CD4-positive, alpha-beta T cell treated with Interleukin-15 for 4 hours (primary cell): ENCODE results near the gene MIDN.
"Not testable (repeated sequence)": the region's sequence is repeated elsewhere in the genome, so short reads cannot be mapped to it uniquely, and the experiment has no call there.

Experiments used
- DNase-seq: peaks from one replicate; pipeline ENCODE4 v3.0.0-alpha.2; 2020; ENCODE audit warnings: low spot score

MIDN gene

DNA sequence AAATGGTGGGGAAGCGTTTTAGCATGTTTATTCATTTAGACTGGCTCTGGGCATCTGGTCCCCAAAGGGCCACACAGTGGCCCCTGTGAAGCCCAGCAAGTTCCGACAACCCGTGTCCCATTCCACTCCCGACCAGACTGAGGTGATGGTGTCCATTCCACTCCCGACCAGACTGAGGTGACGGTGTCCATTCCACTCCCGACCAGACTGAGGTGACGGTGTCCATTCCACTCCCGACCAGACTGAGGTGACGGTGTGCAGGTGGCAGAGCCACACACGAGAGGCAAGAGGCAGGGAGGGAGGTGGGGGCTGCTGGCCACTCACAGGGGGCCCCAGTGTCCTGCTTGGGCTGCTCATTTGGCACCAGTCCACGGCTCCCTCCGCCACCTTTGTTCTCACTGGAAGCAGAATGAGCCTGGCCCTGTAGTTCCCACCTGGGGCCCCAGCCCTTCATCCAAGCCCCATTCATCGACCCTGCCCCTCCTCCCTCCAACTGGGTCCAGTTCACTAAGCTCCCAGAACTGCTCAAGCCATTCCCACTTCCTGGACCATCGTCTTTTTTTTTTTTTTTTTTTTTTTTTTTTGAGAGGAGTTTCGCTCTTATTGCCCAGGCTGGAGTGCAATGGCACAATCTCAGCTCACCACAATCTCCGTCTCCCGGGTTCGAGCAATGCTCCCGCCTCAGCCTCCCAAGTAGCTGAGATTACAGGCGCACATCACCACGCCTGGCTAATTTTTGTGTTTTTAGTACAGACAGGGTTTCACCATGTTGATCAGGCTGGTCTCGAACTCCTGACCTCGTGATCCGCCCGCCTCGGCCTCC is 1.9 kb upstream of the MIDN start:
- not testable (repeated sequence) for DNase-seq

DNA sequence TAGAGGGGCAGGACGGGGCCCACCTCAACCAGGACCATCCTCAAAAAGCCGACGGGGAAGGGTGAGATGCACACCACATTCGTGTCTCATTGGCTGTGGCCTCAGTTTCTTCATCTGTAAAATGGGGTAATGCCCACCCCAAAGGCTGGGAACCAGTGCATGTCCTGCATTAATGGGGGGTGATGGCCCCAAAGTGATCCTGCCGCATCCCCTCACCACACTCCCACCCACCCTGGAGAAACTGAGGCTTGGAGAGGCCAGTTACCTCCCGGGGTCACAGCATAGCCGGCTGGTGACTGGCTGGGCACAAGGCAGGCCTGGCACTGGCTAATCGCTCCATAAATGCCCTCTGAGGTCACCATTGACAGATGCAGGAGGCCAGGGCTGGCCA is 640 bp upstream of the MIDN start:
- DNase-seq, result no peak

DNA sequence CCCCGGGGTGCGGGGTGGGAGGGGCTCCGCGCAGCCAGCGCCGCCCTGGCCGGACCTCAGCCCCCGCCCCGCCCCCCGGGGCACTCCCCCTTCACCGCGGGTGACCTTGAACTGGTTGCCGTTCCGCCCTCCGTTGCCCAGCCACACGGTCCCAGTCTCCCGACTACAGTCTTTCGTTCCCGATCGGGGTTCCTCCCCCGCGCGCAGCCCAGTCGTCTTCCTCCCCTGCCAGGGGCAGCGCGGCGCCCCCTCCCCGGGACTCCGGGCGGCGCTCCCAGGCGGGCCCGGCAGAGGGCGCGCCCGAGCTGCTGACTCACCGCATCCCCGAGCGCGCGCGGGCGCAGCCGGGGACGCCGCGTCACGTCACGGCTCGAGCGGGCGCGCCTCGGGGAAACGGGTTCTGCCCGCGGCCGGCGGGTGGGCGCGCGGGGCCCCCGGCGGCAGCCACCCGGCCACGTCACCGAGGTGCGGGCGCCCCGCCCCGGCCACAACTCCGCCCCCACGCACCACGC is 459 bp downstream of the MIDN start:
- peak; percentile 86 for DNase-seq

DNA sequence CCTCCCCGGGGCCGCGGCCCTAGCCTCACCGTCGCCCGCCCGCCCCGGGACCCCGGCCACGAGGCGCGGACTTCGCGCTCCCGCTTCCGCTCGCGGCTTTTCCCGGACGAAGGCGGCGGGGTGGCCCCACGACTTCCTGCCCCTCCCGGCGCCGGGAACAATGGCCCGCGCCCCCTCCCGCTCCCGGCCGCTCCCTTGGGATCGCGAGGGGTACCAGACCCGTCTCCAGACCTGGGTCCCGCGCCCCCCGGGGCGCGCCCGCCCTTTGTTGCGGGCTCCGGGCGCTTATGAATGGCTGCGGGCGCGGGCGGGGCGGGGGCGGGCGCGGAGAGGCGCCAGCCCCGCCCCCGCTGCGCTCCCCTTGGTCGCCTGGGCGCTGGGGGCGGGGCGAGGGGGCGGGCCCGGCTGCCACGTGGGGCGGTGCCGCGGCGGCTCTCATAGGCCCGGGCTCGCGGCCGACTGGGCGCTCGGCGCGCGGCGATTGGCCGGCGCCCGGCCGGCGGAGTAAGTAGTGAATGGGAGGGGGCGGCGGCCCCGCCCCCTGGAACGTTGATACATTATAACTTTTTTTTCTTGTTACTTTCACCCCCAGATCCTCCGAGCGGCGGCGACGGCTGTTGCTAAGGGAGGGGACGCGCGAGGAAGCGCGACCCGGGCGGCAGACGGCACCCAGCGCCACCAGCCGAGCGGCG is 1.1 kb downstream of the MIDN start:
- DNase-seq, result peak; percentile 93

DNA sequence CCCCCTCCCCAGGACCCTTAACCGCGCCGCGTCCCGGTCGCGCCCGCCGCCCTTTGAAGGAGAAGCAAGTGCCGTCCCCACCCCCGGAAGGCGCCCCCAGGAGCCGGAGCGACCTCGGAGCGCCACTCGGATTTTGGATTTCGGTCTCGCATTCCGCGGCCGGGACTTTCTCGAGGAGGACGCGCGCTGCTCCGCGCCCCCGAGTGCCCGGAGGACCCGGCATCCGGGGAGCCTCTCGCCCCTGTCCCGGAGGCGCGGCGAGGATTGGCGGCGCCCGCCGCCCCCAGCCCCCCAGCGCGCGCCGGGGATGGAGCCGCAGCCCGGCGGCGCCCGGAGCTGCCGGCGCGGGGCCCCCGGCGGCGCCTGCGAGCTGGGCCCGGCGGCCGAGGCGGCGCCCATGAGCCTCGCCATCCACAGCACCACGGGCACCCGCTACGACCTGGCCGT is 1.6 kb downstream of the MIDN start:
- no peak for DNase-seq

DNA sequence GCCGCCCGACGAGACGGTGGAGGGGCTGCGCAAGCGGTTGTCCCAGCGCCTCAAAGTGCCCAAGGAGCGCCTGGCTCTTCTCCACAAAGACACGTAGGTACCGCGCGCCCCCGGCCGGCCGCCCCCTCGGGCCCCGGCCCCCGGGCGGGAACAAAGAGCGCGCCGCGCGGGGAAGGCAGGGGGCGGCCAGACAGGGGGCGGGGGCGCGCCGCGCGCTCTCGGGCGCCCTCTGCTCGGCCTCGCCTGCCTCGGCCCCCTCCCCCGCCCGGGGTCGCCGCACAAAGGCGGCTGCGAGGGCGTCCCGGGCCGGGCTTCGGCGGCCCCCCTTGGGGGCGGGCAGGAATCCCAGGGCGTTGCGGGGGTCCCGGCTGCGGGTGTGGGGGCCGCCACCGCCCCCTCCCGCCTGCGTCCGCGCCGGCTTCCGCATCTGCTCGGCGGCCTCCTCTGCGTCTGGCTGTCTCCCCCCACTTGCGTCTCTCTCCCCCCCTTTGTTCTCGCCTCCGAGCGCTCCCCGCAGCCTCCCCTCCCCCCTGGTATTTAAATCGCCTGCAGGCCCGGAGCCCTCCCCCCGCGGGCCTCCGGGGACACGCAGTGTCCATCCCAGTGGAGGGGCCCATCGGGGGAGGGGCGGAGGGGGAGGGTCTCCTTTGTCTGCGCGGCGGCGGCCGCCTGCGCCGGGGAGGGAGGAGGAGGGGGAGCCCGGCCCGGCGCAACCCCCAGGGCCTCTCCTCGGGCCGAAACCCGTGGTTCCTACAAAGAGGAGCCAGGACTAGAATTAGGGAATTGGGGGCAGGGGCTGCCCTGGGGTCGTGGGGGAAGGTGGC is 2.3 kb downstream of the MIDN start:
- peak; percentile 52 for DNase-seq

DNA sequence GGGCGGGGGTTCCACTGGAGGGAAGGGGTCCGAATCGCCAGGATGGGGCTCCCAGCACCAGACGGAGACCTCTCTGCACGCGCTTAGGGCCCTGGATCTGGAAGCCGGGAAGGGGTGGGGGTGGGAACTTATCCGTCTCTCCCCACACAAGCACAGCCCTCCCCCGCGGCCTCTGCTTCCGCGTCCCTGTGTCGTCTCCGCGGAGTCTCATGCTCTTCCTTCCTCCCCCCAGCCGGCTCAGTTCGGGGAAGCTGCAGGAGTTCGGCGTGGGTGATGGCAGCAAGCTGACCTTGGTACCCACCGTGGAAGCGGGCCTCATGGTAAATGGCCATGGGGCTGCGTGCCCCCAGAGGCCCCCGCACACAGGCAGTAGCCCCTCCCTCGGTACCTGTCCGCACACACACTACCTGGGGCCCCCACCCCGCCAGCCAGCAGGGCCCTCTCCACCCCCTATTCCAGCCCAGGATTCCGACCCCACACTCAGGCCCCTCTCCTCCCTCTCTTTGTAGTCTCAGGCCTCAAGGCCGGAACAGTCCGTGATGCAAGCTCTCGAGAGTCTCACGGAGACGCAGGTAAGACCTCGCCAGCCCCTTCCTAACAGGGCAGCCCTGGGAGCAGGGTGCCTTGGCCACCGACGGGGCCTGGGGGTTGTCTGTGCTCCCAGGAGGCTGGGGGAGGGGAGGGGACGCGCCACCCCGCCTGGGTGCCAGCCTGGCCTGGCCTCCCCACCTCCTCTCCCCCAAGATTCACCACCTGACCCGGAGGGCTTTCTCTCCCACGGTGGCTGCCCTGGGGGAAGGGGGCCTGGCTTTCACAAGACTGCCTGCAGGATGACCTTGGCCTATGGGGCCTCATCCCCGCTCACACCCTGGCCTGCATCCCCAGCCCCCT is 3.2 kb downstream of the MIDN start:
- DNase-seq, result peak; percentile 60

DNA sequence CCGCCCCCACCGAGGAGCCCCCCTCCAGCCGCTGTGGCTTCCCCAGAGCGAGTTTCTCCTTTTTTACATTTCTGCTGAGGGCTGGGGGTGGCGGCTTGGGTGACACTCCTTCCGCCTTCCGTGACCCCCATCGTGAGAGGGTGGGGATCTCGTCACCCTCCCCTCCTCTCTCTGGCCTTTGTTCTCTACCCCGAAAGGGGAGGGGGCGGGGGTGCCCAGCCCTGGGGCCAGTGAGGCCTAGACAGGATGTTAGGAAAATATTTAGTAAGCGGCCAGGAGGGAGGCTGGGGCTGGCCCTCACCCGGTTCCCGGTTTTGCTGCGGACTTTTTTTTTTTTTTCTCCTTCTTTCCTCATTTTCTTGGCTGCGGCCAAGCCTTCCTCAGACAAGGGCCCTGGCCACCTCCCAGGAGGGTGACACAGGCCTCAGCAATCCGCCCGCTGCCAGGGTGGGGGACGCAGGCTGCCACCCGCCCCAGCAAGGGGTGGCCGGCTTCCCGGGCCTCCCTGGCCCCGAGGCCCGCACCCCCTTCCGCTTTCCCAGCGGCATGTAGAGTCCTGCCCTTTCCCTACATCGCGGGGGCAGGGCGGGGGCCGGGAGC is 3.9 kb downstream of the MIDN start:
- DNase-seq, result peak; percentile 83

DNA sequence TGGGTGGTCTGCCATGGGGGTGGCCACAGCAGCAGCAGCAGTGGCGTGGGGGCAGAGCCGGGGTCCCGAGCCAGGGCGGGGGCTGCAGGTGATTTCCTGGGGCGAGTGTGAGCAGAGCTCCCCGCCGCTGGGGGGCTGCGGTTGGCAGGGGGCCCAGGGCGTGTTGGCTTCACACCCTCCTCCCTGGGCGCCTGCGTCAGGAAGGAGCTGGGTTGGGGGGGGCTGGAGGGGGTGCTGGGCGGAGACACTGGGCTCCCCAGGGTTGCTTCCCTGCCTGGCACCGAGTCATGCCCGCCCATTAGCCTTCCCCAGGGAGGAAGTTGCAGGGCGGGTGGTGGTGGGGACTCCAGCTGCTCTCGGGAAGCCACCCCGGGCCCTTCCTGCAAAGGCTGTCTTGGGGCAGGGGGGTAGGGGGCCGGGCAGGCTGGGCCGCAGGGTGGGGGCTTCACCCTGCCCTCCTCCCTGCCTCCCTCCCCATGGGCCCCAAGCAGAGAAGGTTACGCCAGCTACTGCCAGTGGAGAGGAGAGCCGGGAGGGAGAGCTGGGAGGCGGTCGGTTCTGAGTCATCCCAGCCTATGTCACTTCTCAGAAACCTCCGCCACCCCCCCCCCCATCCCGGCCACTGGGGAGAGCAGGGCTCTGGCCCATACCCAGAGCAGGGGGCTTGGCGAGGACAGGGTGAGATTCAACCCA is 4.6 kb downstream of the MIDN start:
- peak; percentile 82 for DNase-seq

DNA sequence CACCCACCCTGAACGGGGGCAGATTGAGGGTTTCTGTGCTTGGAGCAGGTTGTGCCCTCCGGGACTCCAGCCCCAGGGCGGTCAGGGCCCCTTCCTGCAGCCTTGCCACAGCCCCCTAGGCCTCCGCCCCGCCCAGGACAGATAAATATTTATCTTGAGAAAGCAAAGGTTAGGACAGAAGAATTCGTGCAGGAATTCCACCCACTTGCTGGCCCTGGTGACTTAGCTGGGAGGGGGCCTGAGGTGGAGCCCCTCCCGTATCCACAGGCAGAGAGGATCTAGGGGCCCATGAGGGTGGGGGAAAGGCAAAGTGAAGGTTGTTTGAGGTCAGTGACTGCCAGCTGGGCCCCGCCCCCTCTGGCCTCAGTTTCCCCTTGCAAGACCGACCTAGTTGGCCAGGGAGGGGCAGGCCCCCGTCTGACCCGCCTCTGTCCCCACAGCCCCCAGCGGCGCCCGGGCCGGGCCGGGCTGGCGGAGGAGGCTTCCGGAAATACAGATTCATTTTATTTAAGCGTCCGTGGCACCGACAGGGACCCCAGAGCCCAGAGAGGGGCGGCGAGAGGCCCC is 5.2 kb downstream of the MIDN start:
- DNase-seq, result no peak

DNA sequence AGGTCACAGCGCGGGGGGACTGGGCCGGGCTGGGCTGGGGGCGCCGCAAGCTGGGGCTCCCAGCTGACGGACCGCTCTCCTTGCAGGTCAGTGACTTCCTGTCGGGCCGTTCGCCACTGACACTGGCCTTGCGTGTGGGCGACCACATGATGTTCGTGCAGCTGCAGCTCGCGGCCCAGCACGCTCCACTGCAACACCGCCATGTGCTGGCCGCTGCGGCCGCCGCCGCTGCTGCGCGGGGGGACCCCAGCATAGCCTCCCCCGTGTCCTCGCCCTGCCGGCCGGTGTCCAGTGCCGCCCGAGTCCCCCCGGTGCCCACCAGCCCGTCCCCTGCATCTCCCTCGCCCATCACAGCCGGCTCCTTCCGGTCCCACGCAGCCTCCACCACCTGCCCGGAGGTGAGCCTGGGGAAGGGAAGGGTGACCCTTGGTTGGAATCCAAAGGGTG is 5.7 kb downstream of the MIDN start:
- DNase-seq, result no peak

DNA sequence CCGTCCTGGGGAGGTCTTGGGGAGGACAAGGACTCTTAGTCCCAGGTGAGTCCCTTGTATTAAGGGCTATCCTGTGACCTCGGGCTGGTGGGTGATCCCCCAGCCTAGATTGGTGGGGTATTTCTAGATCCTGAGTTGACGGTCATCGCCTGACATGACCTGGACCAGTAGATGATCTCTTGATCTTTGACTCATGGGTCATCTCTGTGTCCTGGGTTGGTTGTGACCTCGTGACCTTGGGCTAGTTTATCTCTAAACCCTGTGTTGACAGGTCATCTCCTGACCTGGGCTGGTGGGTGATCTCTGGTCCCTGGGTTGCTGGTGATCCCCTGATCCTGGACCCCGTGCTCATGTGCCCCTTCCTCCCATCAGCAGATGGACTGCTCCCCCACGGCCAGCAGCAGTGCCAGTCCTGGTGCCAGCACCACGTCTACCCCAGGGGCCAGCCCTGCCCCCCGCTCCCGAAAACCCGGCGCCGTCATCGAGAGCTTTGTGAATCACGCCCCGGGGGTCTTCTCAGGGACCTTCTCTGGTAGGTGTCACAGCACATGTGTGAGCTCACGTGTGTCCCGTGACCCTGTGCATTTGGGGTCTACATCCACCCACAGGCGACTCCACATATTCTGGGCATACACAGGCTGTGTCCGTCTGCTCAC is 6.3 kb downstream of the MIDN start:
- no peak for DNase-seq

DNA sequence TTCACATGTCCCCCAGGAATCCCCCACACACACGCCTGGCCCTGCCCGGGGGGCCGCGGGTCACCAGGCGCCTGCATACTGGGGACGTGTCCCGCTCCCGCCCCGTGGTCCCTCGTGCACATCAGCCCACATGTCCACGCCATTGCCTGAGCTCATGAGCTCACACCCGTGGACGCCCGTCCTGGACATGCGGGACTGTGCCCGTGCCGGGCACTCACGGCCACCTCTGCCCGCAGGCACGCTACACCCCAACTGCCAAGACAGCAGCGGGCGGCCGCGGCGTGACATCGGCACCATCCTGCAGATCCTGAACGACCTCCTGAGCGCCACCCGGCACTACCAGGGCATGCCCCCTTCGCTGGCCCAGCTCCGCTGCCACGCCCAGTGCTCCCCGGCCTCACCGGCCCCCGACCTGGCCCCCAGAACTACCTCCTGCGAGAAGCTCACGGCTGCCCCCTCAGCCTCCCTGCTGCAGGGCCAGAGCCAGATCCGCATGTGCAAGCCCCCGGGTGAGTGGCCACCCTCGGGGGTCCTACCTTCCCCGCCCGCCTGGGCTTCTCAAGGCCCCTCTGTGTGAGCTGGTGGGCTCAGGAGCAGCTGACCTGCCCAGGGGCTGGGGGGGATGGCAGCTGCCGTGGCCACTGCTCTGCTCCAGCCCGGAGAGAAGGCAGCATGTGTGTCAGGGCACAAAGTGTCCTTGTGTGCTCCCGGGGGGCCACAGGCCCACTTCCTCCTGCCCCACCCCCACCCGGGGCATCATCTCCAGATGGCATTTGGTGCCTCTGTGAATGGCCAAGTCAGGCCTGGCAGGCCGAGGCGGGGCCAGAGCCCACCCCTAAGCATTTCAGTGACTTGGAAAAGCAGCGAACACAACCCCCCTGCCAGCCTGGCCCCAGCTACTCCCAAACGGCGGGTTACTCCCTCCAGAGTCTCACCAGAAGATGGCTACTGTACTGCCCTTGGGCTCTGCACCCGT is 7.1 kb downstream of the MIDN start:
- no peak for DNase-seq

DNA sequence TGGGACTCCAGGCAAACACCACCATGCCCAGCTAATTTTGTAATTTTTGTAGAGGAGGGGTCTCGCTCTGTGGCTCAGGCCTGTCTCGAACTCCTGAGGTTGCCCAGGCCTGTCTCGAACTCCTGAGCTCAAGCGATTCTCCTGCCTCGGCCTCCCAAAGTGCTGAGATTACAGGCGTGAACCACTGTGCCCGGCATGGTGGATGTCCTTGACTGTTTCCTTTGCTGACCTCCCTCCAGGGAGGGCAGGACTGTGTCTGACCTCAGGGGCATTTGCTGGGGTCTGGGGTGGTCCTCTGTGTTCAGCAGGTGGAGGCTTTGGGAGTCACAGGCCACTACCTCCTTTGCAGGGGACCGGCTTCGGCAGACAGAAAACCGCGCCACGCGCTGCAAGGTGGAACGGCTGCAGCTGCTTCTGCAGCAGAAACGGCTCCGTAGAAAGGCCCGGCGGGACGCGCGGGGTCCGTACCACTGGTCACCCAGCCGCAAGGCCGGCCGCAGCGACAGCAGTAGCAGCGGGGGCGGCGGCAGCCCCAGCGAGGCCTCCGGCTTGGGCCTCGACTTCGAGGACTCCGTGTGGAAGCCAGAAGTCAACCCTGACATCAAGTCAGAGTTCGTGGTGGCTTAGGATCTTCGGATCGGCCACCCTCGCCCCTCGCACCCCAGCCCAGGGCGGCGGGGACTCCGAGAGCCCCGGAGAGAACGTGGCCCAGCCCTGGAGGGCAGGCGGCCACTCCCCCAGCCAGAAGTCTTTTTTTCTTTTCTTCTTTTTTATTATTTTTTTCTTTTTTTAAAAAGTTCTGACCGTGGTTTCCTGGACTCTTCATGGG is 8.5 kb downstream of the MIDN start:
- no peak for DNase-seq

DNA sequence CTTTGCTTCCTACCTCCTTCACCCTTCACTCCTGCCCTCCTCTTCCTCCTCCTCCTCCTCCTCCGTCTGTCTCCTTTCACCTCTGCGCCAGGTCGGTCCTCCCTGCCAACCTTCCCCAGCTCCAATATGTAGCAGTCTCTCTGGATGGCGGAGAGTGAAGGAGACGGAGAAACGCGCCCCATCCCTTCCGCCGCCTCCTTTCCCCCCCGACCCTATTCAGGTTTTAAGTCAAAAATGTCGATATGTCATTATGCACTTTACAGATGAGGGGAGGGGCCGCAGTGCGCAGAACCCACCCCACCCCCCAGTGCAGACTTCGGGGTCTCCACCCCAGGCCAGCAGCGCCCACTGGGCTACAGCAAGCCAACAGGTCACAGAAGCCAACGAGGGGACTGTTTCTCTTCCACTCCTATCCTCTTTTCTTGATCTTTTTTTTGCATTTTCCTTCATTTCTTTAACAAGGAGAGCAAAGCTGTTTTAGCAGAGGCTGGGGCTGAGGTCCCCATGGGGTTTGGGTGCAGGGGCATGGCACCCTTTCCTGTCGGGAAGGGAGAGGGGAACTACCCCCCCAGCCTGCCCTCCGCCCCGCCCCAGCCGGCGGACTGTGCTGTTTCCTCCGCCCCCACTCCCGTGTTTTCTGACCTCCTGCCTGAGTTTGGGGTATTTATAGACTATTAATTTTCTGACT is 9.2 kb downstream of the MIDN start:
- DNase-seq, result no peak

DNA sequence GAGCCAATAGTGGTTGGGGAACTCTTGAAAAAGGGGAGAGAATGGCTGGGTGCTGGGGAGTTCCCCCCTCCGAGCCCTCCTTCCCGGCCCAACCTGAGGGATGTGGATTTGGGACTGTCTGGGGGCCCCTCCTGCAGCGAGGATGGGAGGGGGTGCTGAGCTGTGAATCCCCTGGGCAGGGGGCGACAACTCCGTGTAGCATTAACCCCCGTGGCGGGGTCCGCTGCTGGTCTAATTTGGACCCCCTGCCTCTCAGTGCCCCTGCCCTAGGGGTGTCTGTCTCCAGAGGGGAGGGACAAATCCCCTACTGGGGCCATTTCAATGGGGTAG is 9.7 kb downstream of the MIDN start:
- DNase-seq, result no peak

DNA sequence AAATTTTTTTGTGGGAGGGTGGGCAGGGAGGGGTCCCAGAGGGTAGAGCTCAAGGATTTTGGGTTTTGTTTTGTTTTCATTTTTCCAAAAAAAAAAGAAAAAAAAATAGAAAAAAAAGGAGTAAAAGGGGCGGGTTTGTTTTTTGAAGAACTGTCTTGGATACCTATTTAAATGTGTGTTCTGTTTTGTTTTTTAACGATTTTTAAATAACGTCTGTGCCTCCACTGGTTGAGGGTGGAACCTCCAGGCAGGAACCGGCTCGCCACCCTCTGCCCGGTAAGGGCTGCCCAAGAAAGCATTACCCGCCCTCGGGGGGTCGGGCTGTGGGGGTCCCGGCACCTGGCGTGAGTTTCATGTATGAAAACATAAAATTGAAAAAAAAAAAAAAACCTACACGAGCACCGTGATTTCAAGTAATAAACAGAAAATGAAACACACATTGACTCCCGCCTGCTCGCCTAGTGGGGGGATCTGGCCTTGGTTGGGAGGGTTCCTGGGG is 10.4 kb downstream of the MIDN start:
- DNase-seq, result no peak
